Brain microvascular endothelial cell (primary cell): Measurements from ENCODE around the gene MARCHF9.
A peak's percentile ranks its signal among the peaks of the same experiment; 100 is the strongest.

Source experiments
- DNase-seq: peaks from one replicate; pipeline ENCODE4 v3.0.0-alpha.2; 2020
- H3K27ac ChIP-seq: fragments of 250-450 bp; sonication (Bioruptor Pico); 2 replicates; pipeline ENCODE4 v1.5.1; 2020; ENCODE audit warnings: mild to moderate bottlenecking, moderate library complexity
- H3K27me3 ChIP-seq: fragments of 250-450 bp; sonication (Bioruptor Pico); replicated peaks from 2 replicates; pipeline ENCODE4 v1.5.1; 2020; ENCODE audit warnings: mild to moderate bottlenecking
- H3K36me3 ChIP-seq: fragments of 250-450 bp; sonication (Bioruptor Pico); replicated peaks from 2 replicates; pipeline ENCODE4 v1.5.1; 2020; ENCODE audit warnings: mild to moderate bottlenecking
- H3K4me3 ChIP-seq: 2 replicates; pipeline ENCODE4 v1.5.1; 2011; ENCODE audit warnings: low read depth, mild to moderate bottlenecking, control low read depth, low read length, moderate library complexity
- CTCF ChIP-seq: IDR thresholded peaks from 2 replicates; pipeline ENCODE4 v1.5.1; 2011; ENCODE audit warnings: low read depth, mild to moderate bottlenecking, moderate library complexity, low read length, control low read depth, inconsistent platforms; ENCODE audit errors: missing control alignments
- in situ Hi-C: cut with HindIII; loops from 2 replicates; pipeline ENCODE4 v1.10.0; 2017; ENCODE audit warnings: low sequenced_read_pairs, low pct_ligation_motif_present

MARCHF9 gene

GRCh38 chr12:57732726-57733593 is 21.9 kb upstream of the MARCHF9 start:
- no peak overlapping the region for H3K27ac ChIP-seq
- no peak overlapping the region for H3K4me3 ChIP-seq
- H3K27me3 ChIP-seq, result peaks cover 22% of the 10 kb centered on the region
- no peak for DNase-seq
- no peak for TF ChIP-seq CTCF
- in situ Hi-C loops, result no loop called here
- no peaks in the 10 kb centered on the region for H3K36me3 ChIP-seq

GRCh38 chr12:57733928-57734327 is 21.0 kb upstream of the MARCHF9 start:
- TF ChIP-seq CTCF, result no peak
- in situ Hi-C loops, result no loop called here
- H3K4me3 ChIP-seq, result no peak overlapping the region
- peaks cover 27% of the 10 kb centered on the region for H3K27me3 ChIP-seq
- H3K27ac ChIP-seq, result no peak overlapping the region
- H3K36me3 ChIP-seq, result no peaks in the 10 kb centered on the region
- DNase-seq, result no peak

GRCh38 chr12:57734591-57734990 is 20.3 kb upstream of the MARCHF9 start:
- in situ Hi-C loops, result no loop called here
- no peak overlapping the region for H3K27ac ChIP-seq
- peaks cover 34% of the 10 kb centered on the region for H3K27me3 ChIP-seq
- H3K4me3 ChIP-seq, result no peak overlapping the region
- no peak for TF ChIP-seq CTCF
- no peaks in the 10 kb centered on the region for H3K36me3 ChIP-seq
- DNase-seq, result no peak

- H3K27me3 ChIP-seq, result peaks cover 39% of the 10 kb centered on the region
- H3K36me3 ChIP-seq, result no peaks in the 10 kb centered on the region
Measured at GRCh38 chr12:57735198-57735855, 19.6 kb upstream of the MARCHF9 start.

GRCh38 chr12:57735952-57736740 is 18.8 kb upstream of the MARCHF9 start:
- Histone ChIP-seq H3K27ac (no peak overlapping the region), H3K4me3 (peak overlapping the region; percentile 29), H3K36me3 (no peaks in the 10 kb centered on the region), H3K27me3 (peaks cover 45% of the 10 kb centered on the region)
- peak; percentile 63 for TF ChIP-seq CTCF
- in situ Hi-C loops, result no loop called here
- DNase-seq, result no peak

More at GRCh38 chr12:57735198-57735855, 19.6 kb upstream of the MARCHF9 start:
- no peak for TF ChIP-seq CTCF
- in situ Hi-C loops, result no loop called here
- H3K4me3 ChIP-seq, result no peak overlapping the region
- no peak overlapping the region for H3K27ac ChIP-seq
- DNase-seq, result no peak
